Tibial nerve (tissue), 3 donors: ENCODE measurements around the gene RPS6KB1.
A peak's percentile ranks its signal among the peaks of the same experiment; 100 is the strongest.

Source experiments
- POLR2A ChIP-seq, 2 donors: fragments of 450-650 bp; IDR thresholded peaks; one replicate each; pipeline ENCODE4 v1.6.1; 2017; ENCODE audit warnings: antibody characterized with exemption in 2 of 2, mild to moderate bottlenecking in 2 of 2, moderate library complexity in 2 of 2
- TF ChIP-seq, protein P1 (sequence below), 5 experiments: fragments of 200-600 bp in 3 of 5; fragments of 450-650 bp in 2 of 5; sonication (generic) in 3 of 5; IDR thresholded peaks; one replicate each; pipeline ENCODE4 v1.5.1; 2016 to 2019; ENCODE audit warnings: antibody characterized with exemption in 5 of 5, mild to moderate bottlenecking in 3 of 5, moderate library complexity in 2 of 5

DNA sequence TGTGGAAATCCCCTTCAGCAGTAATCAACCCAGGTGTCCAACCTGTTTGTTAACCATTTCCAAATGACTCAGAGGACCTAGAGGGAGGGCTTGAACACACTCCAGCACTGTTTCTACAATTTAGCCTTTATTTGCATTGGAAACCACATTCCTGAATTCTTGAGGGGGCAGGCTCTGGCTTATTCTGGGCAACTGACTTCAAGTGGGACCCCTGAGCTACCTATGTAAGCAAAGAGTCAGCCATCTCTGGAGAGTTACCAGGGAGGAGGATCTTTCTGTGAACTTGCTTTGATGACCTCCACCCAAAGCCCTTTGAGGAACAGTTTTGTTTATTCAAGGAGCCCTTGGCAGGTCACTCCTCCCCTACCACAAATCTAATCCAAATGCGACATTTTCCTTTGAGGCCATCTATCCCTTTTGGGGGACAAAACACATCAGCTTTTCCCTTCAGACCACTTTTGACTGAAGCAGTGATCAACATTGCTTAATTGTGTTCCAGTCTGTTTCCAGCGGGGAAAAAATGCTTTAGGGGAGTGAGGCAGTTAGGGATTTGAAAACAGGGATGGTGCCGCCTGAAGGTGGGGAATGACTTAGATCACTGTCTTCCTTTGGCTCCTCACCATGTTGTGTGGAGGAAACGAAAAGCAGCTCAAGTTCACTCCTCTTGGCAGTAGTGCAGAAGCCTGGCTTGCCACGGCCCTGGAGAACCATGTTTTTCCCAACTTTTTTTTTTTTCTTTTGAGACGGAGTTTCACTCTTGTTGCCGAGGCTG, 46.3 kb upstream of the RPS6KB1 start:
- TF ChIP-seq, protein P1, sequence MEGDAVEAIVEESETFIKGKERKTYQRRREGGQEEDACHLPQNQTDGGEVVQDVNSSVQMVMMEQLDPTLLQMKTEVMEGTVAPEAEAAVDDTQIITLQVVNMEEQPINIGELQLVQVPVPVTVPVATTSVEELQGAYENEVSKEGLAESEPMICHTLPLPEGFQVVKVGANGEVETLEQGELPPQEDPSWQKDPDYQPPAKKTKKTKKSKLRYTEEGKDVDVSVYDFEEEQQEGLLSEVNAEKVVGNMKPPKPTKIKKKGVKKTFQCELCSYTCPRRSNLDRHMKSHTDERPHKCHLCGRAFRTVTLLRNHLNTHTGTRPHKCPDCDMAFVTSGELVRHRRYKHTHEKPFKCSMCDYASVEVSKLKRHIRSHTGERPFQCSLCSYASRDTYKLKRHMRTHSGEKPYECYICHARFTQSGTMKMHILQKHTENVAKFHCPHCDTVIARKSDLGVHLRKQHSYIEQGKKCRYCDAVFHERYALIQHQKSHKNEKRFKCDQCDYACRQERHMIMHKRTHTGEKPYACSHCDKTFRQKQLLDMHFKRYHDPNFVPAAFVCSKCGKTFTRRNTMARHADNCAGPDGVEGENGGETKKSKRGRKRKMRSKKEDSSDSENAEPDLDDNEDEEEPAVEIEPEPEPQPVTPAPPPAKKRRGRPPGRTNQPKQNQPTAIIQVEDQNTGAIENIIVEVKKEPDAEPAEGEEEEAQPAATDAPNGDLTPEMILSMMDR (IDR thresholded peaks at IDR 0.05): peak in 1 of 5 experiments; percentile 5
- no peak for TF ChIP-seq POLR2A (IDR thresholded peaks at IDR 0.05)
